Activated CD4-positive, alpha-beta memory T cell treated with anti-CD3 and anti-CD28 coated beads, Interleukin-2, amount 10 ng/mL, durations not matched to agents 7 days and 5 days (primary cell): Measurements from ENCODE around the gene TOGARAM2. TPM values are rescaled to one million over a fixed set of nuclear protein-coding genes. Genes with fewer than 3 reads are reported as not detected.
A peak's percentile ranks its signal among the peaks of the same experiment; 100 is the strongest.

ENCODE experiments used
- CTCF ChIA-PET: fragments of 350-600 bp; sonication (Branson Sonifier 250); formaldehyde crosslinking; loops from one replicate; lab custom pipeline; 2021; ENCODE audit warnings: antibody characterized with exemption, inconsistent platforms; lab: Charles Lee
- POLR2A ChIA-PET: fragments of 350-600 bp; sonication (Branson Sonifier 250); formaldehyde crosslinking; loops from one replicate; lab custom pipeline; 2021; ENCODE audit warnings: antibody characterized with exemption; lab: Charles Lee
- DNase-seq: peaks from one replicate; pipeline ENCODE4 v3.0.0-alpha.2; 2020
- H3K27ac Mint-ChIP-seq: one replicate; pipeline ENCODE4 v1.8.0; 2021; ENCODE audit warnings: mild to moderate bottlenecking, mixed read lengths
- H3K27me3 Mint-ChIP-seq: one replicate; pipeline ENCODE4 v1.8.0; 2021; ENCODE audit warnings: mixed read lengths
- H3K36me3 Mint-ChIP-seq: one replicate; pipeline ENCODE4 v1.8.0; 2021; ENCODE audit warnings: low read depth, mixed read lengths
- H3K4me1 Mint-ChIP-seq: one replicate; pipeline ENCODE4 v1.8.0; 2021; ENCODE audit warnings: mixed read lengths
- H3K4me3 Mint-ChIP-seq: one replicate; pipeline ENCODE4 v1.8.0; 2021; ENCODE audit warnings: mild to moderate bottlenecking, mixed read lengths
- H3K9me3 Mint-ChIP-seq: one replicate; pipeline ENCODE4 v1.8.0; 2021; ENCODE audit warnings: mixed read lengths
- total RNA-seq, 2 experiments: library from RNA; stranded (reverse); gene quantifications; one replicate each; pipeline ENCODE4 v1.2.3, GENCODE V29; 2021

The TOGARAM2 gene
- total RNA-seq, 2 experiments from 2014 or later, result 8.9 to 10.3 TPM

DNA sequence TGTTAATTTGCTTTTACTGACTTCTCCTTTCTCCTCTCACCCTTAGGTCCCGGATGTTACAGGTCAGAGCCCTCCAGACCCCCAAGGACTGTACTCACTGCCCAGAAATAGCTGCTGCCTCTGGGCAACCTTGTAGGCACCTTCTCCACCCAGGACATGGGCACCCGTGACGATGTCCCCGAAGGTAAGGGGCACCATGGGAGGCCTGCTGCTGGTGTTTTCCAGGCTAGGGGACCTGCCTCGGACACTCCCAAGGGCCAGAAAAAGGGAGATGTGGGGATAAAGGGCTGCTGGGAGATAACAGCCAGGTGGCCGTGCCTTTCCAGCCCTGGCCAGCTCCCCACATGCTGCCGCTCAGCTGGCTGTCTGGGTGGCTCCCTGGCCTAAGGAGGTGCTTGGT, 13.6 kb downstream of the TOGARAM2 start:
- no peak for DNase-seq
- POLR2A ChIA-PET, result no interaction called here
- Mint-ChIP-seq H3K27ac (no peak overlapping the region), H3K9me3 (no peaks in the 10 kb centered on the region), H3K27me3 (no peaks in the 10 kb centered on the region), H3K36me3 (no peaks in the 10 kb centered on the region), H3K4me3 (no peak overlapping the region), H3K4me1 (peaks cover 3% of the 10 kb centered on the region)
- CTCF ChIA-PET, result interaction anchor here (0.6 to 2.5 kb wide), 2 partner anchors 21 to 231 kb away, joined by 3 to 7 read pairs; no protein-coding TSS in a partner anchor

DNA sequence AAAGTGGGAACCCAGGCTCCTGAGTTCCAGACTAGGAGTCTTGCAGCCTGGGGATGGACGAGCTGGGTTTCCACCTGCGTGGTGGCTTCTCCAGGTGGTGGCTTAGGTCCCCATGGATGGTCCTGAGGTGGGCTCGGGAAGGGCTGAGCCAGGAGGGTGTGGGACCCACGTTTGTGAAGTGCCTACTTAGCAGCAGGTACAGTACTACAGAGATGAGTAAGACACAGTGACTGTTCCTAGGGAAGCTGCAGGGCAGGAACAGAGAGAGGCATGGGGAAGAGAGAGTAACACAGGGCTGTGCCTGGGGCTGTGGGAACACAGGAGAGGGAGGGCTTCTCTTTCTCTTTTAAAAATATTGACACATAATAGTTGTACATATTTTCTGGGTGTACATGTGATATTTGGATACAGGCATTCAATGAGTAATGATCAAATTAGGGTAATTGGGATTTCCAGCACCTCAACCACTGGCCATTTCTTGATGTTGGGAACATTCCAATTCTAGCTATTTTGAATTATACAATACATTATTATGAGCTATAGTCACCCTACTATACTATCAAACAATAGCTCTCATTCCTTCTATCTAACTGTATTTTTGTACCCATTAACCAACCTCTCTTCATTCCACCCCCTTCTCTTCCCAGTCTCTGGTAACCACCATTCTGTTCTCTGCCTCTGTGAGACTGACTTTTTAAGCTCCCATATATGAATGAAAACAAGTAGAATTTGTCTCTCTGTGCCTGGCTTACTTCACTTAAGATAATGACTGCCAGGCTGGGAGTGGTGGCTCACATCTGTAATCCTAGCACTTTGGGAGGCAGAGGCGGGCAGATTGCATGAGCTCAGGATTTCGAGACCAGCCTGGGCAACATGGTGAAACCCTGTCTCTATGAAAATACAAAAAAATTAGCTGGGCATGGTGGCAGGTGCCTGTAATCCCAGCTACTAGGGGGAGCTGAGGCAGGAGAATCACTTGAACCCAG, 15.0 kb downstream of the TOGARAM2 start:
- no peaks in the 10 kb centered on the region for H3K9me3 Mint-ChIP-seq
- peaks cover 15% of the 10 kb centered on the region for H3K4me1 Mint-ChIP-seq
- no peaks in the 10 kb centered on the region for H3K27me3 Mint-ChIP-seq
- DNase-seq, result no peak
- no peak overlapping the region for H3K4me3 Mint-ChIP-seq
- ChIA-PET CTCF (interaction anchor here (2.5 kb wide), 1 partner anchor 19 kb away, joined by 7 read pairs; no protein-coding TSS in a partner anchor), POLR2A (interaction anchor here (1.1 to 1.2 kb wide), 2 partner anchors 13 to 19 kb away, joined by 3 read pairs; no protein-coding TSS in a partner anchor)
- H3K27ac Mint-ChIP-seq, result no peak overlapping the region
- no peaks in the 10 kb centered on the region for H3K36me3 Mint-ChIP-seq

GRCh38 chr2:28997237-28997846, 16.2 kb downstream of the TOGARAM2 start:
- no peak overlapping the region for H3K27ac Mint-ChIP-seq
- H3K9me3 Mint-ChIP-seq, result no peaks in the 10 kb centered on the region
- ChIA-PET CTCF (interaction anchor here (0.7 to 2.5 kb wide), 2 partner anchors 15 to 18 kb away, joined by 3 to 7 read pairs; no protein-coding TSS in a partner anchor), POLR2A (no interaction called here)
- no peak for DNase-seq
- H3K36me3 Mint-ChIP-seq, result no peaks in the 10 kb centered on the region
- H3K27me3 Mint-ChIP-seq, result no peaks in the 10 kb centered on the region
- H3K4me1 Mint-ChIP-seq, result peaks cover 27% of the 10 kb centered on the region
- no peak overlapping the region for H3K4me3 Mint-ChIP-seq

- CTCF ChIA-PET, result no interaction called here
- no peaks in the 10 kb centered on the region for H3K27me3 Mint-ChIP-seq
- no peak for DNase-seq
- no peak overlapping the region for H3K27ac Mint-ChIP-seq
- POLR2A ChIA-PET, result interaction anchor here (5.6 kb wide), 1 partner anchor 14 kb away, joined by 87 read pairs; no protein-coding TSS in a partner anchor
- H3K4me3 Mint-ChIP-seq, result no peak overlapping the region
- H3K9me3 Mint-ChIP-seq, result no peaks in the 10 kb centered on the region
- H3K36me3 Mint-ChIP-seq, result no peaks in the 10 kb centered on the region
- peaks cover 28% of the 10 kb centered on the region for H3K4me1 Mint-ChIP-seq
Observed at GRCh38 chr2:28997847-28998735, 17.0 kb downstream of the TOGARAM2 start.

DNA sequence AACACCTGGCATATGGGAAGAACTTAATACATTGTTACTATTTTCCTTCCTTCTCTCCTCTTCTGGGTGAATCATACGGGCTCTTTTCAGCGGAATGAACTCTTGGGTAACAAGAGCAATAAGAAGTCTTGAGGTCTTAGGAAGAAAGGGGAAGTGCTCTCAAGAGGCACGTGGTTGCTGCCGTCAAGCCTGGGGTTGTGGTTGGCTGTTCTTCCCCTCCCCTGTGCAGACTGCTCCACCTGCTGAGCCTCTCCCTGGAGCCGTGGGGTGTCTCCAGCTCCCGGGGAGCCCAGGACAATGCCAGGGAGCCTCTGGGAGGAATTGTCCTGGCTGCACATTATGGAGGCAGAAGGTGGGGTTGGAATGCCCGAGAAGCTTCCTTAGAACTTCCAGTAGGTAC, 19.4 kb downstream of the TOGARAM2 start:
- Mint-ChIP-seq H3K4me3 (no peak overlapping the region), H3K9me3 (no peaks in the 10 kb centered on the region), H3K27me3 (no peaks in the 10 kb centered on the region), H3K4me1 (peaks cover 28% of the 10 kb centered on the region), H3K36me3 (no peaks in the 10 kb centered on the region), H3K27ac (peak overlapping the region; percentile 14)
- ChIA-PET POLR2A (interaction anchor here (0.9 to 5.6 kb wide), 3 partner anchors 12 to 116 kb away, joined by 3 to 87 read pairs (median 3); no protein-coding TSS in a partner anchor), CTCF (interaction anchor here (0.8 to 2.4 kb wide), 4 partner anchors 10 to 135 kb away, joined by 3 to 18 read pairs (median 8); no protein-coding TSS in a partner anchor)
- DNase-seq, result peak; percentile 65

- ChIA-PET POLR2A (interaction anchor here (0.9 to 5.6 kb wide), 3 partner anchors 12 to 115 kb away, joined by 3 to 87 read pairs (median 3); no protein-coding TSS in a partner anchor), CTCF (interaction anchor here (1.0 to 2.4 kb wide), 5 partner anchors 10 to 197 kb away, joined by 3 to 18 read pairs (median 3); no protein-coding TSS in a partner anchor)
- H3K27ac Mint-ChIP-seq, result peak overlapping the region; percentile 82
- H3K36me3 Mint-ChIP-seq, result no peaks in the 10 kb centered on the region
- DNase-seq, result no peak
- H3K4me3 Mint-ChIP-seq, result no peak overlapping the region
- no peaks in the 10 kb centered on the region for H3K9me3 Mint-ChIP-seq
- H3K27me3 Mint-ChIP-seq, result no peaks in the 10 kb centered on the region
- peaks cover 28% of the 10 kb centered on the region for H3K4me1 Mint-ChIP-seq
Observed at GRCh38 chr2:29000956-29001355, 19.9 kb downstream of the TOGARAM2 start.

GRCh38 chr2:29001806-29002205, 20.7 kb downstream of the TOGARAM2 start:
- Mint-ChIP-seq H3K27ac (peak overlapping the region; percentile 82), H3K36me3 (no peaks in the 10 kb centered on the region), H3K27me3 (no peaks in the 10 kb centered on the region), H3K9me3 (no peaks in the 10 kb centered on the region), H3K4me3 (no peak overlapping the region), H3K4me1 (peaks cover 28% of the 10 kb centered on the region)
- ChIA-PET CTCF (interaction anchor here (0.7 to 2.4 kb wide), 7 partner anchors 9 to 196 kb away, joined by 3 to 18 read pairs (median 3); no protein-coding TSS in a partner anchor), POLR2A (interaction anchor here (1.0 to 5.6 kb wide), 2 partner anchors 11 to 114 kb away, joined by 4 to 87 read pairs; no protein-coding TSS in a partner anchor)
- DNase-seq, result no peak

GRCh38 chr2:29004755-29005154, 23.7 kb downstream of the TOGARAM2 start:
- no peak overlapping the region for H3K4me3 Mint-ChIP-seq
- no peaks in the 10 kb centered on the region for H3K36me3 Mint-ChIP-seq
- POLR2A ChIA-PET, result no interaction called here
- no peaks in the 10 kb centered on the region for H3K9me3 Mint-ChIP-seq
- H3K27me3 Mint-ChIP-seq, result no peaks in the 10 kb centered on the region
- DNase-seq, result no peak
- H3K27ac Mint-ChIP-seq, result no peak overlapping the region
- peaks cover 36% of the 10 kb centered on the region for H3K4me1 Mint-ChIP-seq
- CTCF ChIA-PET, result no interaction called here

- no peak overlapping the region for H3K27ac Mint-ChIP-seq
- no peaks in the 10 kb centered on the region for H3K36me3 Mint-ChIP-seq
- ChIA-PET CTCF (no interaction called here), POLR2A (no interaction called here)
- peaks cover 37% of the 10 kb centered on the region for H3K4me1 Mint-ChIP-seq
- H3K27me3 Mint-ChIP-seq, result no peaks in the 10 kb centered on the region
- no peak overlapping the region for H3K4me3 Mint-ChIP-seq
- H3K9me3 Mint-ChIP-seq, result no peaks in the 10 kb centered on the region
- DNase-seq, result no peak
Observed at GRCh38 chr2:29005331-29005730, 24.2 kb downstream of the TOGARAM2 start.

DNA sequence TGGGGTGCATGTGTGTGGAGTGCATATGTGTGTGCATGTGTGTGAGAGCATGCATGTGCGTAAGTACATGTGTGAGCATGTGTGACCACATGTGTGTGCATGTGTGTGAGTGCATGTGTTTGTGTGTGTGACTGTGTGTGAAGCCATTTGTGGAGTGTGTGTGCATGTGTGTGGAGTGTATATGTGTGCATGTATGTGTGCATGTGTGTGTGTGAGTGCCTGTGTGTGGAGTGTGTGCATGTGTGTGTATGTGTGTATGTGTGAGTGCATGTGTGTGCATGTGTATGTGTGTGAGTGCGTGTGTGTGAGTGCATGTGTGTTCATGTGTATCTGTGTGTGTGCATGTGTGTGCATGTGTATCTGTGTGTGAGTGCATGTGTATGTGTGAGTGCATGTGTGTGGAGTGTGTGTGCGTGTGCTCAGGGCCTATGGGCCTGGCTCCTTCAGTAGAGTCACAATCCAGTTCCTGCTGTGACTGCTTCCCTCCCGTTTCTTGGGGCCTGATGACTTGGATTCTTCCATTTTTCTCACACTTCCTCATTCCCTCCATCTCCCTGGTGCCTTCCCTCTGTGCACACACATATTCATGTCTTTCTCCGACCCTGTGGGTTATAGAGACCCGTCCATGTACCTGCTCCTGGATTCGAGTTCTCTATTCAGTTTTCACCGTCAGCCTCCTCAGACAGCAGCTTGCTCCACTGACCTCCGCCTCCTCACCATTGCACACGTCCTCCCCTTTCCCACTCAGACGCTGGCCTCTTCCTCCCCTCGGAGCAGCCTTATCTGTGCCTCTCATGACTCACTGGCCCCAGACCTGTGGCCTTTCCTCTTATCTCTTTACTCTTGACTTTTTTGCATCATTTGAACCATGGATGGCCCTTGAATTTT, 25.2 kb downstream of the TOGARAM2 start:
- POLR2A ChIA-PET, result no interaction called here
- H3K4me3 Mint-ChIP-seq, result no peak overlapping the region
- no peak overlapping the region for H3K27ac Mint-ChIP-seq
- no peaks in the 10 kb centered on the region for H3K9me3 Mint-ChIP-seq
- peaks cover 37% of the 10 kb centered on the region for H3K4me1 Mint-ChIP-seq
- H3K27me3 Mint-ChIP-seq, result no peaks in the 10 kb centered on the region
- no peaks in the 10 kb centered on the region for H3K36me3 Mint-ChIP-seq
- DNase-seq, result no peak
- CTCF ChIA-PET, result no interaction called here

DNA sequence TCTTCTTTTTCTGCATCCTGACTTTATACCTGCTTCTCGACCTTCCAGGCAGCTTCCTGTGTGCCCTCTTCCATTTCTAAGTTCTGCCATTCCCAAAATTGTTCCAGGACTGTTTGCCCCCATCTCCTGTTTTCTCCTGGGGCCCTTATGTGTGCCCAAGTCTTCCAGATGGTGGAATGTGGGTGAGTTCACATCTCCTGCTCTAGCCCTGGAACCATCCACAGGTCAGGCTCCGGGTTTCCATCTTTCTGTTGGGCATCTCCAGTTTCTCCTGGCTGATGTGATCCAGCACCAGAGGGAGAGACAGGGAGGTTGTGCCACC, 25.8 kb downstream of the TOGARAM2 start:
- H3K4me3 Mint-ChIP-seq, result no peak overlapping the region
- no peaks in the 10 kb centered on the region for H3K36me3 Mint-ChIP-seq
- H3K9me3 Mint-ChIP-seq, result no peaks in the 10 kb centered on the region
- POLR2A ChIA-PET, result no interaction called here
- H3K4me1 Mint-ChIP-seq, result peaks cover 38% of the 10 kb centered on the region
- H3K27me3 Mint-ChIP-seq, result no peaks in the 10 kb centered on the region
- DNase-seq, result no peak
- CTCF ChIA-PET, result no interaction called here
- no peak overlapping the region for H3K27ac Mint-ChIP-seq
